Forelimb muscle (tissue), 1 donor: ENCODE results near the gene SCGB1A1. TPM values are rescaled to one million over a fixed set of nuclear protein-coding genes. Genes with fewer than 3 reads are reported as not detected.
A peak's percentile ranks its signal among the peaks of the same experiment; 100 is the strongest.
"Not testable (repeated sequence)": the region's sequence is repeated elsewhere in the genome, so short reads cannot be mapped to it uniquely, and the experiment has no call there.

Experiments
- DNase-seq: peaks from one replicate; pipeline ENCODE4 v3.0.0-alpha.2; 2013; ENCODE audit warnings: low read depth
- polyA plus RNA-seq: library from polyadenylated mRNA; unstranded; fragments of 120-200 nt; gene quantifications from one replicate; pipeline ENCODE4 v1.2.1, GENCODE V29; 2013; ENCODE audit not compliant: insufficient read length

Gene SCGB1A1, protein sequence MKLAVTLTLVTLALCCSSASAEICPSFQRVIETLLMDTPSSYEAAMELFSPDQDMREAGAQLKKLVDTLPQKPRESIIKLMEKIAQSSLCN
- not detected for polyA plus RNA-seq

DNA sequence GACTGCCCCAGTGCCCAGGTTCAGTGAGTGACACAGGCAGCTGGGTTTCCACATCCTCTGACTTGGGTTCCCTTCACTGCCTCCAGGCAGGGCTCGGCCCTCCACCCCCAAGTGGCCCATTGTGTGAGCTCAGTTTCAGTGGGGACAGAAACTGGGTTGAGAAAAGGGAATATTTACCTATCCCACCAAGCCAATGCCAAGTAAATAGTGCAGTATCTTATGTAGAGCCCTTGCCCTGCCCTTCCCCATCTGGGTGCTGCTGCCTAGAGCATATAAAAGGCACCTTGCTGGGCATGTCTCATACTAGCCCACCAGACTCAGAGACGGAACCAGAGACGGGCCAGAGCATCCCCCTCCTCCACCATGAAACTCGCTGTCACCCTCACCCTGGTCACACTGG is at the start of gene SCGB1A1:
Gene SCGB1A1, plus strand, starts transcription at position 301 of the 400 bp plus-strand sequence. Its CDS starts 63 bp downstream, at position 364.
- no peak for DNase-seq

DNA sequence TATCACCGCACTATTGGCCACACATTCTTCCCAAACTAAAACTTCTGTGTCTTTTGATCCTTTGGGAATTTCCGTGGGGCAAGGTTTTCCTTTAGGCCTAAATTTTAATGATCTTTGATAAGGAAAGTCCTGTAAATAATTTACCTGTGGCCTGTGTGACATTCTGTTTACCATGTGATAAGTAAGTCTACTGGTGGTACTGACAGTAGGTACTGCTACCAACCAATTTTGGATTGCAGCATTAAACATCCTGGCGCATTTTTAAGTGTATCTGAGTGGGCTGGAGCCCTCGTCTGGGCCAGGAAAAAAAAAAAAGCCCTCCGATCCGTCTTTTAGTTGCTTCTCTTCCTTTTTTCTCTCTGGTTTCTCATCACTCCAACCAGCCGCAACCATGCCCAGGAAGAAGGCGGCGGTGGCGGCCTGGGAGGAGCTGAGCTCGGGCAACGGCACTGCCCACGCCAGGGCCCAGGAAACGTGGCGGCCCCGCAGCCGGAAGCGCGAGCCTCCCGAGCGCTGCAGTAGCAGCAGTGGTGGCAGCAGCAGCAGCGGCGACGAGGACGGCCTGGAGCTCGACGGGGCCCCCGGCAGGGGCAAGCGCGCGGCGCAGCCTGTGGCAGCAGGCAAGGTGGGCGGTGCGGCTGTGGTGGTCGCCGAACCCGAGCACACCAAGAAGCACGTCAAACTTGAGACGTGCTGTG is 47.9 kb upstream of the SCGB1A1 start:
- DNase-seq: no peak

DNA sequence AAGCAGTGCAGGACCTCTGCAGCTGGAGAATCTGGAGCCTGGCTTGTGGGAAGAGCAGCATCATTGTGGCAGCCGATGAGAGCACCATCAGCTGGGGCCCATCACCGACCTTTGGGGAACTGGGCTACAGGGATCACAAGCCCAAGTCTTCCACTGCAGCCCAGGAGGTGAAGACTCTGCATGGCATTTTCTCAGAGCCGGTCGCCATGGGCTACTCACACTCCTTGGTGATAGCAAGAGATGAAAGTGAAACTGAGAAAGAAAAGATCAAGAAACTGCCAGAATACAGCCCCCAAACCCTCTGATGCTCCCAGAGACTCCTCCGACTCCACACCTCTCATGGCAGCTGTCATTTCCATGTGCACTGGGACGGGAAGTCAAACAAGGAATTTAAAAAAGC is 46.0 kb upstream of the SCGB1A1 start:
- DNase-seq: no peak

DNA sequence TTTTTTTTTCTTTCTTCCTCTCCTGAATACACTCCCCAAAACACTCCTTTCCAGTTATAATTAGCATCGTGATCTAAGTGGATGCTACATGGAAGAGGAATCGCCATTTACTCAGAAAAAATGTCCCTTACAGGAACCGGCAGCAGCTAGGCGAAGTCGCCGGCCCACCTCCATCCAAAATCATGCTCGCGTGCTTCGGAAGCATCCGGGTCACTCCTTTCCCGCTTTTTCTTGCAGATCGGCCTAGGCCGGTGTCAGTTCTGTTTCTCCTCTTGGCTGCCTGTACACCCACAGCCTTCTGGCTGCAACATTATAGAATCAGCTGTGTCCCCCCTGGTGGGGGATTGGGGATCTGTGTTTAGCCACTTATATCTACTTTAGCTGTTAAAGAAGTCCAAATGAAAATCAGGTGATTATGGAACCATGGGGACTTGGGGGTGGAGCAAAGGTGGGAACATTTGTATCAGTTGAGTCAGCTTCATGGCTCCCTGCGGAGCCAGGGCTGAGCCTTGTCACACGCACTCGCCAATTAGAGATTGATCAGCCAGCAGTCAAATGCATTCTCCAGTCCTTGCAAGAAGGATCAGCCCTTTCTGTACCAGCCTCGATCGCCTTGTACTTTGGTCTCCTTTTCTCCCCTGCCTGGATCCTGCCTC is 45.2 kb upstream of the SCGB1A1 start:
- no peak for DNase-seq

DNA sequence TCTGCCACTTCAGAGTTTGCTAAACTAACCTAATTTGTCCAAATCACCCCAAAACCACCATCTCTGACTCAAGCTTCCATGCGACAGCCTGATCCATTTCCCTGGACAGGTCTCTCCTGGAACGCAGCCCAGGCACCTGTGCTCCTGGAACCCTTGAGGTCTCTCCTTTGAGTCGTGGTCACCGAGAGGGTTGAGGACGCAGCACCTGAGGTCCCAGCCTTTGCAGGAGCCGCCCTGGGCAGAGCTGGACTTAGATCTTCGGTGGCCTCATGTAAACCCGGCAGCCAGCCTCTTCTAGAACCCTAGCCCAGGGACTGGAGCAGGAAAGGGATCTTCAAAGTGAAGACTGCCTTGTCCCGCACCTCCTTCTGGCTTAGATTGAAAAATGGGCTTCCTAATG is 44.0 kb upstream of the SCGB1A1 start:
- no peak for DNase-seq

DNA sequence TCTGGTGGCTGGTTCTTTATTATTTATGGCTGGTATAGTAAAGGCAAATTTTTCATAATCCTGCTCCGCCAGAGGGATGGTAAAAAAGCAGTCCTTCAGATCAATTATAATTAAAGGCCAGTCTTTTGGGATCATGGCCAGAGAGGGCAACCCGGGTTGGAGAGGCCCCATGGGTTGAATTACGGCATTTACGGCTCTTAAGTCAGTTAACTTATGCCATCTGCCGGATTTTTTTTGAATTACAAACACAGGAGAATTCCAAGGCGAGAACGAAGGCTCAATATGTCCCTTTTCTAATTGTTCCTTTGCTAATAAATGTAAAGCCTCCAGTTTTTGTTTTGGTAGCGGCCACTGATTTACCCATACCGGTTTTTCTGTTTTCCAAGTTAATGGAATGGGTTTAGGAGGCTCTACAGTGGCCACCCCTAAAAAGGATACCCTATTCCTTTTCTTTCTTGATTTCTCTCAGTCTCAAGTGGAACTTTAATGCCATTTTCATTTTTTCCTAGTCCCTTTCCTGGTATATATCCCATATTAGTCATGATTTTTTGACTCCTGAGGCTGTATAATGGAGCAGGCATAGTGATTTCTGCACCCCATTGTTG is 40.3 kb upstream of the SCGB1A1 start:
- DNase-seq: not testable (repeated sequence)

DNA sequence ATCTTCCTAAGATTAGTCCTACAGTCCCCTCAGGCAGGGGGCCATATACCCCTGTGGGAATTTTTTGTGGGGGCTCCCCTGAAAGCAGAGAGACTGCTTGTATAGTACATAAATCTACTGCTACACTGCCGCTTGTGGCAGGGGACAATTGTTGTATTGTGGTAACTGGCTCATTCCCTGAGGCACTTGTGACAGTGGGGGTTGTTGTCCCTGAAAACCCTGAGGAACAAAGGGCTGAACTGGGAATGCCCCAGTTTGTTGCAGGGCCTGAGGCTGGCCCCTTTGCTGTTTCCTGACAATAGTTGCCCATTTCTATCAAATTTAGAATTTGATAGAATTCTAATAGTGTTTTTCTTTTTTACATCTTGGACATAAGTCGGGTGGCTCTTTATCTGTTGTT is 39.2 kb upstream of the SCGB1A1 start:
- DNase-seq: not testable (repeated sequence)

DNA sequence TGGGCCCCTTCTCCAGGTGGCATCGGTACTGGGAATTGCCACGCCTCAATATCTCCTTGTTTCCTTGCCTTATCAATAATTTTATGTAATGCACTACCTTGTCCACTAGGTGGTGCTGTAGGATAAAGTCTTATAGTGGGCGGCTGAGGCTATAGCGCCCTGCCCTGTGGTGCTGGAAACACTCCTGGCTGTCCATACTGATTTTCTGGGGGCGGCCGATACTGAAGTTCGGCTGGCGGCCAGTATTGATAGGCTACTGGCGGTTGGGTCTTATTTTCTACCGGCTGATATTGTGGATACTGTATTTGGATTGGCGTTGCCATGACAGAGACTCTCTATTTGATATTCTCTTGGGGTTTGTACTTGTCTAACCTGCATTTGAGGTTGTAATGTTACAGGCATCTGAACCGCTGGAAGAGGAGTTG is 38.0 kb upstream of the SCGB1A1 start:
- DNase-seq: peak; percentile 53

DNA sequence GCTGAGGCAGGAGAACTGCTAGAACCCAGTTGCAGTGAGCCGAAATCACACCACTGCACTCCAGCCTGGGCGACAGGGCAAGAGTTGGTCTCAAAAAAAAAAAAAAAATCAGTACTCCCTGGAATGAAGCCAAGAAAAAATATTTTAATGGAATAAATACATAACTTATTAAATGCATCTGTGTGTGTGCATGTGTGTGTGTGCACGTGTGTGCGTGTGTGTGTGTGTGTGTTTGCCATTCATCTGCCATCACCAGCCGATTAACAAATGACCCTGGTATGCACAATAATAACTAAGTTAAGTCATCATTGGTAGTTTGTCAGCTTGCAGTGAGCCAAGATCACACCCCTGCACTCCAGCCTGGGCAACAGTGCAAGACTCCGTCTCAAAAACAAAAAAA is 35.0 kb upstream of the SCGB1A1 start:
- no peak for DNase-seq

DNA sequence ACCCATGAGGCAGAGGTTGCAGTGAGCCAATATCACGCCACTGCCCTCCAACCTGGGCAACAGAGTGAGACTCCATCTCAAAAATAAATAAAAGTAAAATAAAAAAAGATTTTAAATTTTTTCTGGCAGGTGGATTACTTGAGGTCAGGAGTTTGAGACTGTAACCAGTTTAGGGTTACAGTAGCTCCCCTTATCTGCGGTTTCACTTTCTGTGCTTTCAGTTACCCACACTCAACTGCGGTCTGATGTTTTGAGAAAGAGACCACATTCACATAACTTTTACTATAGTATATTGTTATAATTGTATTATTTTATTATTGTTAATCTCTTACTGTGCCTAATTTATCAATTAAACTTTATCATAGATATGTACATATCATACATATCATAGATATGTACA is 32.8 kb upstream of the SCGB1A1 start:
- not testable (repeated sequence) for DNase-seq

DNA sequence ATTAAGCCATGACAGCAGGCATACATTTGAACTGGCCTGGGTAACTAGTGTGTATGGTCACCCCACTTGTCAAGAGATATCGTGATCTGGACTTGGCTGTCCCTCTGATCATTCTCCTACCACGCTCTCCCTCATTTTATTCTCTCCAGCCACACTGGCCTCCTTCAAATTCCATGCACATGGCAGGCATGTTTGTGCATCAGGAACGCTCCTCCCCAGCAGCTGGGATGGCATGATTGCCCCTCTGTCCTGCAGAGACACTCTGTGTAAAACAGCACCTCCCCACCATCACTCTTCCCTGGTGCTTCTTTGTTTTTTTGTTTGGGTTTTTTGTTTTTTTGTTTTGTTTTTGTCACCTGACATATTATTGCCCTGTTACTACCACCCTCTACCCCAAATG is 31.5 kb upstream of the SCGB1A1 start:
- no peak for DNase-seq

DNA sequence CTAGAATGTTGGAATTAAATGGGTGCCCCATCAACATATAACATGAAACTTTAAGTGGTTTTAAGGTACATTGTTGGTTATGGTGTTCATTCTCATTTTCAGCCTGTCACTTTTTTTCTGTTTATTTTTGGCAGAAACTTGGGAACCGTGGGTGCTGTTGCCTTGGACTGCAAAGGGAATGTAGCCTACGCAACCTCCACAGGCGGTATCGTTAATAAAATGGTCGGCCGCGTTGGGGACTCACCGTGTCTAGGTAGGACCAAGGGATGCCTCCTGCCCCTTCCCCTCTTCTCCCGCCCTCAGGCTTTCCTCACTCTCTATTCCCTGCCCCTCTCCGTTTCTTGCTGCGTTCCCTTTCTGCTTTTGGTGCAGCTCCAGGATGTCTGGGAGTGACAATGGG is 29.8 kb upstream of the SCGB1A1 start:
- DNase-seq: no peak

DNA sequence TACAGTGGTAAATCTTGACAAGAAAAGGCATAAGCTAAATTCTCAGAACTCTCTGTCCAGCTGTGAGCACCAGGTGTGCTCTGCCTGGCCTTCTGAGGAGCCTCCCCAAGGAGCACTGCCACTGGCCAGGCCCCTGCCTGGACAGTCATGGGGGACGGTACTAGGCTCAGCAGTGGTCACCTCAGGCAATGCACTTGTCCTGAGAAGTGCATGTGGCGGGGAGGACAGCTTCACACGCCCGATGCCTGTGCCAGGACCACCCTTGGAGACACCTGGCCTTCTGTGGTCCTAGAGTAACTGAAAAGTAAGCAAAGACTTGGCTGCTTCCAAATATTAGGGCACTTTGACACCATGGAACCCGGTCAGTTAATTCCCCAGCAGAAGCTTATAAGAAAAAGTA is 28.6 kb upstream of the SCGB1A1 start:
- DNase-seq: no peak

DNA sequence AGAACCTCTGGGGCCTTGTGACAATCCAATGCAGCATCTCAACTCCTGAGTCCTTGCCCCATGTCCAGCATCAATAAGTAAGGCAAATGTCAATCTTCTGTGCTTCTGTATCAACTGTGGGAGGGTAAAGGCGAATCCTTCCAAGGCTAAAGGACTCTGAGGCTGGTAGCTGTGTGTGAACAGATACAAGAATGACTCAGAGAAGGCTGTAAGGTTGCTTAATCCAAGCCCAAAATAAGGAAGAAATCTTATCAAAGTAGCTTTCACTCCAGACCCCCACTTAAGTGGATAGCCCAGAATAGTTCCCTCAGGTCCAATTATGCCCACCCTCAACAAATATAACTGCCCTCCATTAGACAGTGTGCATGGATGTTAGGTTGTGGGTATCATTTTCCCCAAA is 28.1 kb upstream of the SCGB1A1 start:
- no peak for DNase-seq

DNA sequence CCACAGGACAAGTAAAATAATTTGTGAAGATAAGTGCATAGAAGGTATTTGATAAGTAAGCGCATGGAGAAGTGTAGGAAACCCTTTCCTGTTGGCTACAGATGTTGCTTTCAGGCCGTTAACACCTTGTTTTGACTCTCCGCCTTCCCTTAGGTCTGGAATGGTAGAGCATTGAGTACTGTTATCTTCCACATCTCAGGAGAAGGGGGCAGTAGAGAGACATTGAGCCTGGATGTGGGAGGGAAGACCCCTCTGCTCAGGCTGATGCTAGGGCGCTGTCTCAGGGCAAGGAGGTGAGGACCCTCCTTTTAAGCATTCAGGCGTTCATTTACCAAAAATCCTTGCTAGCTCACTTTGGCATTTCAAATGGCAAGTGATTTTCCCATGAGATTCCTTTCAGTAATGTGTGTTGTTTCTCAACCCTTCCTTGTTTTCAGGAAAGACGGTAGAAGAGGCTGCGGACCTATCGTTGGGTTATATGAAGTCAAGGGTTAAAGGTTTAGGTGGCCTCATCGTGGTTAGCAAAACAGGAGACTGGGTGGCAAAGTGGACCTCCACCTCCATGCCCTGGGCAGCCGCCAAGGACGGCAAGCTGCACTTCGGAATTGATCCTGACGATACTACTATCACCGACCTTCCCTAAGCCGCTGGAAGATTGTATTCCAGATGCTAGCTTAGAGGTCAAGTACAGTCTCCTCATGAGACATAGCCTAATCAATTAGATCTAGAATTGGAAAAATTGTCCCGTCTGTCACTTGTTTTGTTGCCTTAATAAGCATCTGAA is 27.0 kb upstream of the SCGB1A1 start:
- no peak for DNase-seq

DNA sequence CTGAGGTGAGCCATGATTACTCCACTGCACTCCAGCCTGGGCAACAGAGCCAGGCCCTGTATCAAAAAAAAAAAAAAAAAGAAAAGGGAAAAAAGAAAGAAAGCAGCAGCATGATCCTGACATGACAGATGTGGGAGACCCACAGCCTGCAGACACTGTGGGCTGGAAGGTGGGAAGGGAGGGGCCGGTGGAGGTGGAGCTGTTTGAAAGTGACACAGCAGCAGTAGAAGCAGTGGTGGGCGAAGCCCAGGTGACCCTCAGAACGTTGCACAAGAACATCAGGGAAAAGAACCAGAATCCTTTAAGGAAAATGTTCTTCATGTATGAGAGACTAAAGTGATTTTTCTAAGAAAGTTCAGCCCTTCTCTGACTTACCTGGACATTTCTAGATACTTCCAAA is 26.3 kb upstream of the SCGB1A1 start:
- no peak for DNase-seq

DNA sequence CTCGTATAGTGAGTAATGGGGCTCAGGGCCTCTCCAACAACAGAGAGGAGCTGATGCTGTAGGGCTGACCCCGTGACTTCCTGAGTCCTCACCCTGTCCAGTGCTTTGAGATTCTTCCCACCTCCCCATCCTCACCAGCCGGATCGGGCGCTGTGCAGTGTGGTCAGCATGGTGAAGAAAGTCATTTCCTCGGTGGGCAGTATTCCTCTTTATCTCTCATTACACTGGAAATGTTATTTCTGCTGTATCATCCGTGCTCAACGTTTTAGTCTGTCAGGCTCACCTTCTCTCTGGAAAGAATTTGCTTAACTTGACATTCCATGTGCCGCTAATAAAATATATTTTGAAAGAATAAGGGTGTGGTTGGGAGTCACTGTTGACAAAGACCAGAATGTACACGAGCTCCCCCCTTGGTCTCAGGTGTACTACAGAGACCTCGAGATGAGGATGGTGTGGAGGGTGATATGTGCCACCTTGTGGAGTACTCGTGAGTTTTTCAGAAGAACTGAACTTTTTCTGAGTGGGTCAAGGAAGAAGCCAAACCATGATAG is 25.7 kb upstream of the SCGB1A1 start:
- no peak for DNase-seq

DNA sequence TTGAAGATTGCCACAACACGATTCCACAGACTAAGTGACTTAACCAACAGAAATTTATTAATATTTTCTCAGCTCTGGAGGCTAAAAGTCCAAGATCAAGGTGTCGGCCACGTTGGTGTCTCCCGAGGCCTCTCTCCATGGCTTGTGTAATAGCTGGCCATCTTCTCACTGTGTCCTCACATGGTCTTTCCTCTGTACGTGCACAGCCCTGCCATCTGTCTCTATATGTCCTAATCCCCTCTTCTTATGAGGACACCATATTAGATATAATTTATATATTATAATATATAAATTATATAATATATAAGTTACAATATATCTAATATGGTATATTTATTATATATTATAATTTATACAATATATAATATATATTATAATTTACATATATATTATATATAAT is 25.1 kb upstream of the SCGB1A1 start:
- no peak for DNase-seq

DNA sequence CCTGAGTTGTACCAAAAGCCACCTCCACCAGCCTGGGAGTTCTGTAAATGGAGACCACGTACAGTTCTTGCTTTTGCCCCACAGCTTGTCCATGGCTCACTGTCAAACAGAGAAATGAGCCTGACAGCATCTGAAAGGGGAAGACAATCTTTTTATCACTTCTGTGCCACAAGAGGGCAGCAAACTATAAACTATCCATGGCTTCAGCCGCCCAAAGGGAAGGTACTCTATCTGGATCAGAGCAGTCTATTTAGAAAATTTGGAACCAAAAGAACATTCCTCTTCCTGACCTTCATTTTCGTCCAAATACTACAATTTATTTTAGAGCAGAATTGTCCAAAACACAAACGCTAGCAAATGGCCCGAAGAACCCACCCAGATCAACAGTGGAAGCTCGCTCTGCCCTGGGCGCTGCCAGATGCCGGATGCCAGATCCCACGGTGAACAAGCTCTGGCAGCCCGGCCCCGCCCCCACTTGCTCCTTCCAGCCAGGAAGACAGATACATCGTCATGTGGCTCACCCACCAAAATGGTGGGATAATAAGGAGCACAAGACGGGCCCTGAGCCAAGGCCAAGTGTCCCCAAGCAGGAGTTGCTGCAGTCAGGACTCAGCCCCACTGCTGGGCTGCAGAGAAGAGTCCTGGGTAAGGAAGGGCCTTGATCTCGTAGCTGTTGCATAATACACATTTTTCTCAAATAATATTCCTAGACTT is 23.9 kb upstream of the SCGB1A1 start:
- DNase-seq: peak; percentile 88

DNA sequence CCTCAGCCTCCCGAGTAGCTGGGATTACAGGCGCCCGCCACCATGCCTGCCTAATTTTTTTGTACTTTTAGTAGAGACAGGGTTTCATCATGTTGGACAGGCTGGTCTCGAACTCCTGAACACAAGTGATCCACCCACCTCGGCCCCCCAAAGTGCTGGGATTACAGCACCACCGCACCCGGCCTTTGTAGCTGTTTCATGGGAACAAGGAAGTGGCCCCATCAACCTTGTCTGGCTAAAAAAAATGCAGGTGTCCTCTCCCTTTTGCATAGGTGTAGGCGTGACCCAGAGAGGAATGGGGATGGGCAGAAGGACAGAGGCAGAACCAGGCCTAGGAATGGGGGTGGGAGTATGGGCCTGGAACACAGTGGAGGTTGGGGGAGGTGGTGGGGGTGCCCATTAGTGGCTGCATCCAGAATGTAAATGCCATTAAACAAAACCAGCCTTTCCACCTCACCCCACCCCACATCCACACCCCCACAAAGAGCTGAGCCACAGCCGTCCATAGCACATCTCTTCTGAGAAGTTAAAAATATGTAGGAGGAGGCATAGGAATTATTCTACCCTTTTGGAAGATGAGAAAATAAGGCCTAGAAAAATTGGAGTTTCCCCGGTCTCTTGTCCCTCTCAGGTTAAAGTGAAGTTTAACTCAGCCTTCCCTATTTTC is 22.8 kb upstream of the SCGB1A1 start:
- DNase-seq: no peak
